ENCODE measurements around the gene RPL21.

GRCh38 chr13:27261396-27261795, 10.0 kb downstream of the RPL21 start:
- TF ChIP-seq CTCF (conservative IDR thresholded peaks at IDR 0.05) (no peak), ZFX (IDR thresholded peaks at IDR 0.05) (no peak)

Data from C4-2B (cell line).